ENCODE results near the gene C20orf96.

- TF ChIP-seq EZH2phosphoT487 (IDR thresholded peaks at IDR 0.05; ENCODE audit: insufficient read depth, low read depth), result no peak
- TF ChIP-seq EZH2 (IDR thresholded peaks at IDR 0.05; ENCODE audit: insufficient read depth, poor library complexity, severe bottlenecking), result no peak
Measured at GRCh38 chr20:308427-309038, 18.0 kb upstream of the C20orf96 start.

Data from GM23248 (cell line).